A673 (cell line): ENCODE results near the gene CEACAM5.

Experiments used
- CTCF ChIP-seq: fragments of 300-800, 200-600 bp; sonication (generic); conservative IDR thresholded peaks from 2 replicates; pipeline ENCODE4 v1.5.1; 2017; ENCODE audit warnings: low read depth, mild to moderate bottlenecking, antibody characterized with exemption, low read length, moderate library complexity, mixed read lengths
- EZH2 ChIP-seq: fragments of 200-600 bp; sonication (generic); IDR thresholded peaks from 2 replicates; pipeline ENCODE4 v1.6.1; 2017; ENCODE audit warnings: borderline replicate concordance, low read depth, mild to moderate bottlenecking, mixed read lengths, antibody characterized with exemption, low read length; ENCODE audit not compliant: poor library complexity, severe bottlenecking

GRCh38 chr19:41691268-41691970, 17.0 kb upstream of the CEACAM5 start:
- TF ChIP-seq CTCF (peak; percentile 83), EZH2 (no peak)
